ENCODE measurements around the gene LGR5.

Gene LGR5

DNA sequence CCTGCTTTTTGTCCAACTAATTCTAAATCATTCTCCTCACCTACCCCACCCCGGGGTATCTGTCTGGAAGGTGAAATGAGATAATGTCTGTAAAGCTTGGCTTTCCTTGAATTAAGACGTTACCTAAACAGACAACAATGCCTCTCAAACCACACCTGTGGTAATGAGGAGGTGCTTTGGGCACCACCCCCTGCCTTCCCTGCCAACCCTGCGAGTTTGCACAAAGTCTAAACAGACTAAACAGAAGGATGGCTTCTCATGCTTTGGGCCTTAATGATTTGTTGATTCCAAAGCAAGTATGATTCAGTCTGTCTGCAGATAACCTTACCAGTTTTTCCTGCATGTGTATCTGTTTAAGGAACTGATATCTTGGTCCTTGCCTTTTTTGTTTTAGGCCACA, 141.6 kb downstream of the LGR5 start:
- no peak for DNase-seq (ENCODE audit: low read depth)
- no peak overlapping the region for H3K4me3 ChIP-seq (ENCODE audit: low read depth, low read length)
- TF ChIP-seq, protein P1, sequence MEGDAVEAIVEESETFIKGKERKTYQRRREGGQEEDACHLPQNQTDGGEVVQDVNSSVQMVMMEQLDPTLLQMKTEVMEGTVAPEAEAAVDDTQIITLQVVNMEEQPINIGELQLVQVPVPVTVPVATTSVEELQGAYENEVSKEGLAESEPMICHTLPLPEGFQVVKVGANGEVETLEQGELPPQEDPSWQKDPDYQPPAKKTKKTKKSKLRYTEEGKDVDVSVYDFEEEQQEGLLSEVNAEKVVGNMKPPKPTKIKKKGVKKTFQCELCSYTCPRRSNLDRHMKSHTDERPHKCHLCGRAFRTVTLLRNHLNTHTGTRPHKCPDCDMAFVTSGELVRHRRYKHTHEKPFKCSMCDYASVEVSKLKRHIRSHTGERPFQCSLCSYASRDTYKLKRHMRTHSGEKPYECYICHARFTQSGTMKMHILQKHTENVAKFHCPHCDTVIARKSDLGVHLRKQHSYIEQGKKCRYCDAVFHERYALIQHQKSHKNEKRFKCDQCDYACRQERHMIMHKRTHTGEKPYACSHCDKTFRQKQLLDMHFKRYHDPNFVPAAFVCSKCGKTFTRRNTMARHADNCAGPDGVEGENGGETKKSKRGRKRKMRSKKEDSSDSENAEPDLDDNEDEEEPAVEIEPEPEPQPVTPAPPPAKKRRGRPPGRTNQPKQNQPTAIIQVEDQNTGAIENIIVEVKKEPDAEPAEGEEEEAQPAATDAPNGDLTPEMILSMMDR (IDR thresholded peaks at IDR 0.05; ENCODE audit: low read depth, low read length, missing control alignments): no peak
- in situ Hi-C loops (cut with HindIII; ENCODE audit: low sequenced_read_pairs): no loop called here

DNA sequence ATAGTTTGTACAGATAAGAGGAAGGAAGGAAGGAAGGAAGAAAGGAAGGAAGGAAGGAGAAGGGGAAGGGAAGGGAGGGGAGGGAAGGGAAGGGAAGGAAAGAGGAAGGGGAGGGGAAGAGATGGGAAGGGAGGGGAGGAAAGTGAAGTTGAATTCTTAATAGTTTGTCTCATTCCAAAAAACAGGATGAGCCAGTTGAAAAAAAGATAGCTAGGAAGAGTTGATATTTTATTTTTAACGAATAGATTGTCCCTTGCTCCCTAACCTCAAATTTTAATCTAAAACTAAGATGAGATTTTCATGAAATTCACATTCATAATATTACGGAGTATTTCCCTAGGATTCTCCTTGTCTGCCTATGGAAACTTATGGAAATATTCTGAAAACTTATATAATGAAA, 143.3 kb downstream of the LGR5 start:
- in situ Hi-C loops (cut with HindIII; ENCODE audit: low sequenced_read_pairs): no loop called here

GRCh38 chr12:71584356-71584755, 144.8 kb downstream of the LGR5 start:
- no peak overlapping the region for H3K4me3 ChIP-seq (ENCODE audit: low read depth, low read length)
- in situ Hi-C loops (cut with HindIII; ENCODE audit: low sequenced_read_pairs): no loop called here
- DNase-seq (ENCODE audit: low read depth): no peak
- TF ChIP-seq, protein P1 (IDR thresholded peaks at IDR 0.05; ENCODE audit: low read depth, low read length, missing control alignments): no peak

More for the DNA sequence above, 143.3 kb downstream of the LGR5 start:
- DNase-seq (ENCODE audit: low read depth): no peak
- TF ChIP-seq, protein P1 (IDR thresholded peaks at IDR 0.05; ENCODE audit: low read depth, low read length, missing control alignments): no peak
- no peak overlapping the region for H3K4me3 ChIP-seq (ENCODE audit: low read depth, low read length)

DNA sequence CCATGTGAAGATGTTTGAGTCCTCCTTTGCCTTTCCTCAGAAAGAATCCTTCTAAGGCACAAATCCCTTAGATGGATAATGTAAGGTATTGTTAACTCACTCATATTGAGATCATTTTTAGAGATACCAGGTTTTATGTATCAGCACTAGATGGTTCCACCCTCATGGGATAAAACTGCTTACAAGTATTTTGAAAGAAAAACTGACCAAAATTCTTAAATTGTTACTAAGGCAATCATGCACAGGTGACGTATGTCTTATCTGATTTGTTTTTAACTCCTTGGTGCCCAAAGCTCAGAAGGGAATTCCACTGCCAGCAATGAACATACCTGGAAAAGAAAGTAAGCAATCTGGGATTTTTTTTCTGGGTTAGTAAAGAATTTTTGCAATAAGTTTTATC, 145.6 kb downstream of the LGR5 start:
- TF ChIP-seq, protein P1 (IDR thresholded peaks at IDR 0.05; ENCODE audit: low read depth, low read length, missing control alignments): no peak
- in situ Hi-C loops (cut with HindIII; ENCODE audit: low sequenced_read_pairs): no loop called here
- no peak overlapping the region for H3K4me3 ChIP-seq (ENCODE audit: low read depth, low read length)
- DNase-seq (ENCODE audit: low read depth): no peak

DNA sequence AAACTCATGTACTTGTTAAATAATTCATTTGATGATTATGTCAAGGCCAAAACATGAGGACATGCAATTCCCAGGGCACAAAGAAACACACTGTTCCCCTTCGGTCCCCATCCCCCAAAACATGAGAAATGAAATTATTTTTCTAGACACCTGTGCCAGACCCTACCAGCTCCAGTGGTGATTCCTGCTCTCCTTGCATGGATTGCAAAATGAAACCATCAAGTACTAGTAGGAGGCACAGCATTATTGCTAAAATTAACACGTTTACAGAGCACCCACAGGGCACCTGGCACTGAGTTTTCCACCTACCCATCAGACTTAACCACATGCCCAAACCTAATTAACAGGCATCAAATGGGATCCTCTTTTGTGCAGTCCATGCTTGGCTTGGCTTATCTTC, 147.4 kb downstream of the LGR5 start:
- no peak for DNase-seq (ENCODE audit: low read depth)
- in situ Hi-C loops (cut with HindIII; ENCODE audit: low sequenced_read_pairs): no loop called here
- TF ChIP-seq, protein P1 (IDR thresholded peaks at IDR 0.05; ENCODE audit: low read depth, low read length, missing control alignments): no peak
- no peak overlapping the region for H3K4me3 ChIP-seq (ENCODE audit: low read depth, low read length)

- no peak overlapping the region for H3K4me3 ChIP-seq (ENCODE audit: low read depth, low read length)
Measured at GRCh38 chr12:71589478-71589881, 149.9 kb downstream of the LGR5 start.

More at GRCh38 chr12:71589478-71589881, 149.9 kb downstream of the LGR5 start:
- DNase-seq (ENCODE audit: low read depth): no peak
- TF ChIP-seq, protein P1 (IDR thresholded peaks at IDR 0.05; ENCODE audit: low read depth, low read length, missing control alignments): no peak
- in situ Hi-C loops (cut with HindIII; ENCODE audit: low sequenced_read_pairs): no loop called here

Data from astrocyte of the cerebellum (primary cell).